Endothelial cell of umbilical vein (primary cell): ENCODE results near the gene SCGB1A1. TPM values are rescaled to one million over a fixed set of nuclear protein-coding genes. Genes with fewer than 3 reads are reported as not detected.

Experiments used
- Bru-seq: library from RNA; stranded (reverse); fragments of 400-500 nt; gene quantifications from one replicate; lab custom pipeline; 2021; lab: Mats Ljungman, UMichigan
- BruChase-seq, 2 experiments: library from RNA; stranded (reverse); fragments of 400-500 nt; gene quantifications; one replicate each; lab custom pipeline; 2021; lab: Mats Ljungman, UMichigan
- BruUV-seq: library from RNA; stranded (reverse); fragments of 400-500 nt; replicated peaks from 2 replicates; lab custom pipeline; 2021; lab: Mats Ljungman, UMichigan
- CTCF ChIA-PET: fragments of 300-600, 350-600 bp; sonication (Branson Sonifier 250); formaldehyde crosslinking; loops from one replicate; lab custom pipeline; 2021; ENCODE audit warnings: antibody characterized with exemption, inconsistent platforms; lab: Charles Lee
- POLR2A ChIA-PET: fragments of 300-600, 350-600 bp; sonication (Branson Sonifier 250); formaldehyde crosslinking; loops from one replicate; lab custom pipeline; 2021; ENCODE audit warnings: antibody characterized with exemption, inconsistent platforms; lab: Charles Lee
- DNase-seq: peaks from one replicate; pipeline ENCODE4 v3.0.0-alpha.2; 2011; ENCODE audit warnings: low read depth, low spot score
- FAIRE-seq: peaks from 2 replicates; lab custom pipeline; 2011; peaks lifted over from hg19 to GRCh38; lab: Jason Lieb, UNC
- H2AFZ ChIP-seq: 2 replicates; pipeline ENCODE4 v1.6.0; 2012; ENCODE audit warnings: low read depth, low read length, control low read depth, inconsistent platforms
- H3K27ac ChIP-seq: 2 replicates; pipeline ENCODE4 v1.5.1; 2011; ENCODE audit warnings: low read depth, mild to moderate bottlenecking, control low read depth, low read length, moderate library complexity; ENCODE audit not compliant: insufficient read depth
- H3K27me3 ChIP-seq, 2 experiments: 2 replicates each; pipeline versions ENCODE4 v1.6.0 to v1.6.1; 2011; ENCODE audit warnings: low read length in 2 of 2, mixed read lengths in 1 of 2; ENCODE audit not compliant: control insufficient read depth in 2 of 2, insufficient read depth in 2 of 2
- H3K36me3 ChIP-seq, 2 experiments: 2 replicates in 1 of 2; 3 replicates in 1 of 2; pipeline ENCODE4 v1.5.1; 2011; ENCODE audit warnings: low read length in 2 of 2, mild to moderate bottlenecking in 1 of 2, moderate library complexity in 1 of 2; ENCODE audit not compliant: control insufficient read depth in 2 of 2, insufficient read depth in 2 of 2; ENCODE audit errors: extremely low read depth in 1 of 2
- H3K4me1 ChIP-seq: 3 replicates; pipeline ENCODE4 v1.5.1; 2011; ENCODE audit warnings: mild to moderate bottlenecking, low read length; ENCODE audit not compliant: control insufficient read depth, insufficient read depth; ENCODE audit errors: extremely low read depth
- H3K4me2 ChIP-seq: 2 replicates; pipeline ENCODE4 v1.6.1; 2011; ENCODE audit warnings: low read length, control low read depth, mixed read lengths; ENCODE audit not compliant: insufficient read depth
- H3K4me3 ChIP-seq, 3 experiments: fragments of 200-600 bp in 1 of 3; sonication (generic), shearing (Covaris generic) in 1 of 3; replicated peaks in 1 of 3; 2 replicates each; pipeline ENCODE4 v1.5.1; 2011 to 2016; ENCODE audit warnings: control low read depth in 3 of 3, low read length in 3 of 3, mild to moderate bottlenecking in 2 of 3, inconsistent platforms in 1 of 3, low read depth in 1 of 3, moderate library complexity in 1 of 3; ENCODE audit not compliant: insufficient read depth in 1 of 3
- H3K79me2 ChIP-seq: 2 replicates; pipeline ENCODE4 v1.6.0; 2012; ENCODE audit warnings: low read length, inconsistent platforms; ENCODE audit not compliant: control insufficient read depth, insufficient read depth
- H3K9ac ChIP-seq: replicated peaks from 2 replicates; pipeline ENCODE3; 2011; ENCODE audit warnings: low read length, control low read depth; ENCODE audit not compliant: insufficient read depth; ENCODE audit errors: extremely low read depth
- H3K9me1 ChIP-seq: replicated peaks from 3 replicates; pipeline ENCODE4 v1.6.0; 2011; ENCODE audit warnings: mild to moderate bottlenecking, low read length; ENCODE audit not compliant: control insufficient read depth, insufficient read depth; ENCODE audit errors: extremely low read depth
- H3K9me3 ChIP-seq: replicated peaks from 2 replicates; pipeline ENCODE4 v1.5.1; 2012; ENCODE audit warnings: low read length, inconsistent platforms; ENCODE audit not compliant: control insufficient read depth, insufficient read depth
- H4K20me1 ChIP-seq: replicated peaks from 2 replicates; pipeline ENCODE3; 2011; ENCODE audit warnings: mild to moderate bottlenecking, low read length; ENCODE audit not compliant: control insufficient read depth, insufficient read depth; ENCODE audit errors: extremely low read depth
- EZH2 ChIP-seq: IDR thresholded peaks from 2 replicates; pipeline ENCODE4 v1.6.1; 2012; ENCODE audit warnings: borderline replicate concordance, low read depth, mild to moderate bottlenecking, moderate library complexity, low read length, inconsistent platforms; ENCODE audit not compliant: severe bottlenecking
- FOS ChIP-seq: IDR thresholded peaks from 2 replicates; pipeline ENCODE4 v1.6.1; 2011; ENCODE audit warnings: mild to moderate bottlenecking, low read length, moderate library complexity, borderline replicate concordance; ENCODE audit not compliant: insufficient read depth
- GATA2 ChIP-seq: IDR thresholded peaks from 2 replicates; pipeline ENCODE4 v1.7.0; 2011; ENCODE audit warnings: low read depth, mild to moderate bottlenecking, moderate library complexity, mixed read lengths, low read length; ENCODE audit not compliant: insufficient read length, insufficient read depth
- JUN ChIP-seq: IDR thresholded peaks from 2 replicates; pipeline ENCODE4 v1.6.1; 2011; ENCODE audit warnings: borderline replicate concordance, low read depth; ENCODE audit not compliant: insufficient read length, insufficient read depth
- MYC ChIP-seq: IDR thresholded peaks from one replicate; pipeline ENCODE4 v1.6.1; 2011; ENCODE audit warnings: mild to moderate bottlenecking, low read depth, low read length
- POLR2A ChIP-seq: IDR thresholded peaks from 2 replicates; pipeline ENCODE4 v1.6.1; 2012; ENCODE audit warnings: low read depth, mild to moderate bottlenecking, control low read depth, low read length
- POLR2AphosphoS5 ChIP-seq: IDR thresholded peaks from 2 replicates; pipeline ENCODE4 v1.6.1; 2012; ENCODE audit warnings: low read depth, mild to moderate bottlenecking, control low read depth, low read length, moderate library complexity; ENCODE audit not compliant: insufficient read depth
- dilution Hi-C: fragments of 300-500 bp; cut with MboI; formaldehyde crosslinking; loops from one replicate; pipeline ENCODE4 v1.15.0; 2019; ENCODE audit warnings: low sequenced_read_pairs; ENCODE audit not compliant: extremely low pct_ligation_motif_present
- intact Hi-C: fragments of 100-400 bp; cut with micrococcal nuclease; formaldehyde crosslinking; loops from one replicate; pipeline ENCODE4 v1.10.0; 2022
- long read RNA-seq: library from polyadenylated mRNA; stranded (forward); transcript quantifications from one replicate; pipeline ENCODE4 v2.0.0, GENCODE V29; 2021
- polyA minus RNA-seq, 3 experiments: library from RNA; depleted of rRNA, polyadenylated mRNA; stranded (reverse); fragments of >200 nt; gene quantifications; 1 replicate in 1 of 3; 2 replicates in 2 of 3; pipeline ENCODE4 v1.2.3, GENCODE V29; 2011
- polyA plus RNA-seq, 4 experiments: library from polyadenylated mRNA; depleted of rRNA in 3 of 4; stranded (reverse) in 3 of 4; unstranded in 1 of 4; fragments of >200 nt; gene quantifications; 2 replicates each; pipeline versions ENCODE4 v1.2.1 to v1.2.3, GENCODE V29; 2011 to 2012; ENCODE audit warnings: missing spikeins in 1 of 4
- total RNA-seq: library from RNA; stranded (reverse); gene quantifications from 2 replicates; pipeline ENCODE4 v1.2.3, GENCODE V29; 2021
- TF ChIP-seq, protein P1 (sequence below): IDR thresholded peaks from 2 replicates; pipeline ENCODE4 v1.6.1; 2011; ENCODE audit not compliant: insufficient read depth, insufficient read length
- TF ChIP-seq, protein P2 (sequence below), 2 donors: IDR thresholded peaks; 1 replicate in 1 of 2; 2 replicates in 1 of 2; pipeline ENCODE4 v1.5.1; 2011; ENCODE audit warnings: low read length in 2 of 2, mild to moderate bottlenecking in 2 of 2, moderate library complexity in 2 of 2, control low read depth in 1 of 2, inconsistent platforms in 1 of 2, low read depth in 1 of 2; ENCODE audit not compliant: insufficient read depth in 1 of 2; ENCODE audit errors: extremely low read depth in 1 of 2

Gene SCGB1A1
- total RNA-seq (not detected in 2 replicates), polyA plus RNA-seq (not detected in 2 replicates), polyA minus RNA-seq (not detected in 2 replicates), Bru-seq, nascent RNA (not detected), BruChase-seq, experiment 1, labeled RNA remaining after a 6-hour chase (not detected), BruChase-seq, experiment 2, labeled RNA remaining after a 2-hour chase (not detected)
- not detected in 2 replicates for polyA plus RNA-seq (2011; cell fraction: cytosol; rRNA removed)
- not detected in 2 replicates for polyA plus RNA-seq (2011; cell fraction: nucleus; rRNA removed)
- polyA plus RNA-seq (2012), result not detected in 2 replicates
- not detected for polyA minus RNA-seq (2011; cell fraction: cytosol; rRNA and poly(A)+ RNA removed)
- polyA minus RNA-seq (2011; cell fraction: nucleus; rRNA and poly(A)+ RNA removed), result not detected in 2 replicates
- long read RNA-seq, result 0 reads

DNA sequence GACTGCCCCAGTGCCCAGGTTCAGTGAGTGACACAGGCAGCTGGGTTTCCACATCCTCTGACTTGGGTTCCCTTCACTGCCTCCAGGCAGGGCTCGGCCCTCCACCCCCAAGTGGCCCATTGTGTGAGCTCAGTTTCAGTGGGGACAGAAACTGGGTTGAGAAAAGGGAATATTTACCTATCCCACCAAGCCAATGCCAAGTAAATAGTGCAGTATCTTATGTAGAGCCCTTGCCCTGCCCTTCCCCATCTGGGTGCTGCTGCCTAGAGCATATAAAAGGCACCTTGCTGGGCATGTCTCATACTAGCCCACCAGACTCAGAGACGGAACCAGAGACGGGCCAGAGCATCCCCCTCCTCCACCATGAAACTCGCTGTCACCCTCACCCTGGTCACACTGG, at the start of gene SCGB1A1:
SCGB1A1 (plus strand) TSS at position 301 of the 400 bp plus-strand sequence; CDS start at position 364, 63 bp downstream.
- H3K27me3 ChIP-seq, result peaks cover 3 to 6% of the 10 kb centered on the region in 2 experiments
- H2AFZ ChIP-seq, result no peak within 1 kb of the TSS
- no peak for DNase-seq
- H3K9me1 ChIP-seq, result no peaks in the 10 kb centered on the region
- intact Hi-C loops (no loop called here), dilution Hi-C loops (no loop called here)
- H3K4me2 ChIP-seq, result no peak within 1 kb of the TSS
- no peaks in the 10 kb centered on the region for H3K36me3 ChIP-seq
- no peak for TF ChIP-seq MYC
- no peak for TF ChIP-seq EZH2
- no peak for TF ChIP-seq GATA2
- no peak for TF ChIP-seq POLR2AphosphoS5
- no peak for TF ChIP-seq FOS
- TF ChIP-seq POLR2A, result no peak
- TF ChIP-seq, protein P1, sequence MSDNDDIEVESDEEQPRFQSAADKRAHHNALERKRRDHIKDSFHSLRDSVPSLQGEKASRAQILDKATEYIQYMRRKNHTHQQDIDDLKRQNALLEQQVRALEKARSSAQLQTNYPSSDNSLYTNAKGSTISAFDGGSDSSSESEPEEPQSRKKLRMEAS, result no peak
- TF ChIP-seq, protein P2, sequence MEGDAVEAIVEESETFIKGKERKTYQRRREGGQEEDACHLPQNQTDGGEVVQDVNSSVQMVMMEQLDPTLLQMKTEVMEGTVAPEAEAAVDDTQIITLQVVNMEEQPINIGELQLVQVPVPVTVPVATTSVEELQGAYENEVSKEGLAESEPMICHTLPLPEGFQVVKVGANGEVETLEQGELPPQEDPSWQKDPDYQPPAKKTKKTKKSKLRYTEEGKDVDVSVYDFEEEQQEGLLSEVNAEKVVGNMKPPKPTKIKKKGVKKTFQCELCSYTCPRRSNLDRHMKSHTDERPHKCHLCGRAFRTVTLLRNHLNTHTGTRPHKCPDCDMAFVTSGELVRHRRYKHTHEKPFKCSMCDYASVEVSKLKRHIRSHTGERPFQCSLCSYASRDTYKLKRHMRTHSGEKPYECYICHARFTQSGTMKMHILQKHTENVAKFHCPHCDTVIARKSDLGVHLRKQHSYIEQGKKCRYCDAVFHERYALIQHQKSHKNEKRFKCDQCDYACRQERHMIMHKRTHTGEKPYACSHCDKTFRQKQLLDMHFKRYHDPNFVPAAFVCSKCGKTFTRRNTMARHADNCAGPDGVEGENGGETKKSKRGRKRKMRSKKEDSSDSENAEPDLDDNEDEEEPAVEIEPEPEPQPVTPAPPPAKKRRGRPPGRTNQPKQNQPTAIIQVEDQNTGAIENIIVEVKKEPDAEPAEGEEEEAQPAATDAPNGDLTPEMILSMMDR (IDR thresholded peaks at IDR 0.05; ENCODE audit: extremely low read depth in 1 of 2, insufficient read depth in 1 of 2, low read depth in 1 of 2, low read length in 2 of 2), result no peak
- TF ChIP-seq JUN, result no peak
- no peak within 1 kb of the TSS for H3K4me3 ChIP-seq
- H3K9me3 ChIP-seq, result no peaks in the 10 kb centered on the region
- no TSS peak for BruUV-seq
- H3K27ac ChIP-seq, result no peak within 1 kb of the TSS
- ChIA-PET POLR2A (interaction anchor here (1.2 kb wide), 1 partner anchor 142 kb away, joined by 3 read pairs; no protein-coding TSS in a partner anchor), CTCF (interaction anchor here (0.6 to 1.9 kb wide), 7 partner anchors 16 to 276 kb away, joined by 3 to 14 read pairs (median 3); no protein-coding TSS in a partner anchor)
- no peaks in the 10 kb centered on the region for H3K4me1 ChIP-seq
- H3K79me2 ChIP-seq, result no peaks in the 10 kb centered on the region
- no peak for FAIRE-seq
- no peak within 1 kb of the TSS for H3K9ac ChIP-seq
- no peaks in the 10 kb centered on the region for H4K20me1 ChIP-seq
